ENCODE results near the gene MORN1. TPM values are rescaled to one million over a fixed set of nuclear protein-coding genes. Genes with fewer than 3 reads are reported as not detected.

Gene MORN1
- total and polyA plus RNA-seq, 10 of the 15 experiments (the other 5 are each of a cell fraction or from before 2014, with no cell fraction given) = 0.76 to 7.9 (median 5.5) TPM

GRCh38 chr1:2300004-2300771 is 91.2 kb downstream of the MORN1 start (continued):
- TF ChIP-seq SMC3 (IDR thresholded peaks at IDR 0.05; ENCODE audit: borderline replicate concordance, low read length) = no peak; the same call in 1 of the 2 replicates
- TF ChIP-seq BACH1 (IDR thresholded peaks at IDR 0.05; ENCODE audit: borderline replicate concordance) = no peak
- TF ChIP-seq YBX1 (IDR thresholded peaks at IDR 0.05) = no peak
- no peak for TF ChIP-seq PRDM15 (CRISPR knock-in tag; IDR thresholded peaks at IDR 0.05)
- TF ChIP-seq ELK1 (IDR thresholded peaks at IDR 0.05; ENCODE audit: low read depth, low read length) = peak; percentile 25; the same call in 1 of the 2 replicates
- TF ChIP-seq RAD21 (IDR thresholded peaks at IDR 0.05; ENCODE audit: insufficient read depth, low read depth, low read length) = no peak
- TF ChIP-seq ZZZ3 (IDR thresholded peaks at IDR 0.05; ENCODE audit: control insufficient read depth, insufficient read length, low read depth) = no peak
- no peak for TF ChIP-seq CBX3 (IDR thresholded peaks at IDR 0.05; ENCODE audit: borderline replicate concordance, low read depth)
- TF ChIP-seq SRF (IDR thresholded peaks at IDR 0.05; ENCODE audit: low read depth in 2 of 2, low read length in 2 of 2) = 0 out of 4 replicates have a peak, but pooled peaks of 1 of the 2 experiments have one; percentile 30
- peak; percentile 75 for TF ChIP-seq MXI1 (IDR thresholded peaks at IDR 0.05; ENCODE audit: low read depth, low read length)
- TF ChIP-seq ZNF384 (IDR thresholded peaks at IDR 0.05; ENCODE audit: borderline replicate concordance, low read depth, low read length) = no peak
- TF ChIP-seq SUZ12 (IDR thresholded peaks at IDR 0.05; ENCODE audit: unreplicated experiment) = no peak
- no peak for TF ChIP-seq BCL3 (IDR thresholded peaks at IDR 0.05; ENCODE audit: borderline replicate concordance, insufficient read depth, low read depth, low read length, poor library complexity, severe bottlenecking)
- TF ChIP-seq CEBPB (IDR thresholded peaks at IDR 0.05; ENCODE audit: borderline replicate concordance in 1 of 2, low read depth in 2 of 2, low read length in 2 of 2) = no peak
- no peak for TF ChIP-seq POLR2AphosphoS2 (IDR thresholded peaks at IDR 0.05; ENCODE audit: low read depth, low read length)
- TF ChIP-seq E2F4 (IDR thresholded peaks at IDR 0.05; ENCODE audit: low read depth, low read length) = no peak
- TF ChIP-seq ZSCAN29 (IDR thresholded peaks at IDR 0.05) = no peak
- no peak for TF ChIP-seq MYC (IDR thresholded peaks at IDR 0.05; ENCODE audit: insufficient read depth, insufficient read length, insufficient replicate concordance, low read length, severe bottlenecking)
- peak; percentile 80; the same call in 1 of the 2 replicates for TF ChIP-seq MAX (IDR thresholded peaks at IDR 0.05; ENCODE audit: low read depth, low read length)

All from GM12878 (cell line).